PC-9 (cell line): Measurements from ENCODE around the gene BCAS3. TPM values are rescaled to one million over a fixed set of nuclear protein-coding genes. Genes with fewer than 3 reads are reported as not detected.

Source experiments
- BruUV-seq: library from RNA; stranded (reverse); fragments of 400-500 nt; replicated peaks from 2 replicates; lab custom pipeline; 2021; lab: Mats Ljungman, UMichigan
- CTCF ChIA-PET: fragments of 300-600 bp; sonication (Branson Sonifier 250); formaldehyde crosslinking; loops from one replicate; lab custom pipeline; 2022; ENCODE audit warnings: antibody characterized with exemption; lab: Charles Lee
- POLR2A ChIA-PET: fragments of 300-600 bp; sonication (Branson Sonifier 250); formaldehyde crosslinking; loops from one replicate; lab custom pipeline; 2022; ENCODE audit warnings: antibody characterized with exemption; ENCODE audit not compliant: unreplicated experiment; lab: Charles Lee
- DNase-seq, 2 experiments: peaks; one replicate each; pipeline versions ENCODE4 v3.0.0 to v3.0.0-alpha.2; 2015 to 2022; ENCODE audit warnings: mixed read lengths in 1 of 2
- H2AFZ ChIP-seq: fragments of 200-600 bp; sonication (generic); 2 replicates; pipeline ENCODE4 v1.8.1; 2017; ENCODE audit warnings: antibody characterized with exemption
- H3F3A ChIP-seq: fragments of 200-600 bp; sonication (generic); 2 replicates; pipeline ENCODE4 v1.8.1; 2017; ENCODE audit warnings: antibody characterized with exemption, mild to moderate bottlenecking, low read depth; ENCODE audit not compliant: insufficient read depth
- H3K27ac ChIP-seq: fragments of 200-600 bp; sonication (generic); 2 replicates; pipeline ENCODE4 v1.6.1; 2016; ENCODE audit warnings: mixed run types
- H3K27me3 ChIP-seq: fragments of 200-600 bp; sonication (generic); 2 replicates; pipeline ENCODE4 v1.6.1; 2016; ENCODE audit warnings: low read depth, mixed run types; ENCODE audit not compliant: insufficient read depth
- H3K36me3 ChIP-seq: fragments of 200-600 bp; sonication (generic); 2 replicates; pipeline ENCODE4 v1.6.1; 2016; ENCODE audit warnings: low read depth, mixed run types
- H3K4me1 ChIP-seq: fragments of 200-600 bp; sonication (generic); replicated peaks from 2 replicates; pipeline ENCODE4 v1.6.1; 2016; ENCODE audit warnings: mixed run types; ENCODE audit not compliant: insufficient read depth
- H3K4me2 ChIP-seq: fragments of 200-600 bp; sonication (generic); 2 replicates; pipeline ENCODE4 v1.6.1; 2017; ENCODE audit warnings: mixed run types
- H3K4me3 ChIP-seq: fragments of 200-600 bp; sonication (generic); 2 replicates; pipeline ENCODE4 v1.6.1; 2016; ENCODE audit warnings: mixed run types
- H3K79me2 ChIP-seq: fragments of 200-600 bp; sonication (generic); 2 replicates; pipeline ENCODE4 v1.6.1; 2017; ENCODE audit warnings: low read depth, mixed run types
- H3K9me2 ChIP-seq: fragments of 200-600 bp; sonication (generic); 2 replicates; pipeline ENCODE4 v1.8.1; 2017; ENCODE audit warnings: mild to moderate bottlenecking; ENCODE audit not compliant: insufficient read depth
- H3K9me3 ChIP-seq: fragments of 200-600 bp; sonication (generic); 2 replicates; pipeline ENCODE4 v1.8.1; 2016; ENCODE audit warnings: low read depth; ENCODE audit not compliant: insufficient read depth
- H4K20me1 ChIP-seq: fragments of 200-600 bp; sonication (generic); 2 replicates; pipeline ENCODE4 v1.8.1; 2017; ENCODE audit not compliant: insufficient read depth
- CTCF ChIP-seq: fragments of 200-600 bp; sonication (generic); conservative IDR thresholded peaks from 2 replicates; pipeline ENCODE4 v1.6.1; 2017; ENCODE audit warnings: mixed run types, antibody characterized with exemption, mild to moderate bottlenecking, moderate library complexity
- EZH2 ChIP-seq: fragments of 200-600 bp; sonication (generic); IDR thresholded peaks from 2 replicates; pipeline ENCODE4 v1.8.0; 2017; ENCODE audit warnings: antibody characterized with exemption, low read depth
- intact Hi-C: fragments of 100-400 bp; cut with micrococcal nuclease; formaldehyde crosslinking; loops from one replicate; pipeline ENCODE4 v1.10.0; 2022; ENCODE audit not compliant: unreplicated experiment
- total RNA-seq: library from RNA; stranded (reverse); gene quantifications from 2 replicates; pipeline ENCODE4 v1.2.3, GENCODE V29; 2021

BCAS3 gene
- total RNA-seq, 1 experiment from 2014 or later = 26.0 TPM

DNA sequence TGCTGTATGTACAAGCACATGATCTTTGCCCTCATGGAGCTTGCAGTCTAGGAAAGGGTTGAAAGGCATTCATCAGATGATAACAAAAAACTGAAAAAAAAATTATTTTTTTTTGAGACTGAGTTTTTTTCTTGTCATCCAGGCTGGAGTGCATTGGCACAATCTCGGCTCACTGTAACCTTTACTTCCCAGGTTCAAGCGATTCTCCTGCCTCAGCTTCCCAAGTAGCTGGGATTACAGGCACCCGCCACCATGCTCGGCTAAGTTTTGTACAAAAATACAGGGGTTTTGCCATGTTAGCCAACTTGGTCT, 38.7 kb upstream of the BCAS3 start:
- no TSS peak for BruUV-seq
- ChIA-PET CTCF (interaction anchor here (1.0 kb wide), 1 partner anchor 34 kb away, joined by 8 read pairs; no protein-coding TSS in a partner anchor), POLR2A (no interaction called here)

DNA sequence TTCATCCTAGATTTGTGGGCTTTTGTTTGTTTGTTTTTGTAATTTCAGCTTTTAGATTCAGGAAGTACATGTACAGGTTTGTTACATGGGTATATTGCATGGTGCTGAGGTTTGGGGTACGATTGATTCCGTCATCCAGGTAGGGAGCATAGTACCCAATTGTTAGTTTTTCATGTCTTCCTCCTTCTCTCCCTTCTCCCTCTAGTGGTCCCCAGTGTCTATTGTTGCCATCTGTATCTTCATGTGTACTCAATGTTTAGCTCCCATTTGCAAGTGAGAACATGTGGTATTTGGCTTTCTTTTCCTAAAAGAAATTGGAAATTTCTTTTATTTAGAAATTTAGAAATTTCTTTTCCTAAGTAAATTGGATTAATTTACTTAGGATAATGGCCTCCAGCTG, 37.1 kb upstream of the BCAS3 start:
- H3K36me3 ChIP-seq = no peaks in the 10 kb centered on the region
- BruUV-seq = no TSS peak
- ChIA-PET CTCF (no interaction called here), POLR2A (no interaction called here)
- H3K4me3 ChIP-seq = no peak overlapping the region
- no peak overlapping the region for H3K4me2 ChIP-seq
- H4K20me1 ChIP-seq = peaks cover 7% of the 10 kb centered on the region; the same call in 1 of the 2 replicates
- peak in 1 of 2 experiments; percentile 35 for DNase-seq
- no peaks in the 10 kb centered on the region for H3K9me2 ChIP-seq
- peaks cover 20% of the 10 kb centered on the region for H3F3A ChIP-seq
- H3K27me3 ChIP-seq = no peaks in the 10 kb centered on the region
- H3K4me1 ChIP-seq = peaks cover 6% of the 10 kb centered on the region; the same call in 1 of the 2 replicates
- H3K27ac ChIP-seq = no peak overlapping the region
- H3K9me3 ChIP-seq = no peaks in the 10 kb centered on the region
- TF ChIP-seq EZH2 = no peak
- peak; percentile 48 for TF ChIP-seq CTCF
- H2AFZ ChIP-seq = no peak overlapping the region
- intact Hi-C loops = no loop called here
- 0 out of 2 replicates have a peak, but pooled peaks cover 5% of the 10 kb centered on the region for H3K79me2 ChIP-seq

More for the DNA sequence above, 38.7 kb upstream of the BCAS3 start:
- peaks cover 6% of the 10 kb centered on the region; the same call in 1 of the 2 replicates for H3K4me1 ChIP-seq
- H3K9me2 ChIP-seq = no peaks in the 10 kb centered on the region
- H3F3A ChIP-seq = peaks cover 20% of the 10 kb centered on the region
- intact Hi-C loops = loop anchor here (2.0 to 10.0 kb wide), 2 partner anchors 202 to 534 kb away; no protein-coding TSS in a partner anchor
- DNase-seq = no peak
- H2AFZ ChIP-seq = no peak overlapping the region
- no peaks in the 10 kb centered on the region for H3K36me3 ChIP-seq
- no peaks in the 10 kb centered on the region for H3K79me2 ChIP-seq
- H4K20me1 ChIP-seq = peaks cover 7% of the 10 kb centered on the region; the same call in 1 of the 2 replicates
- peak; percentile 6; the same call in 1 of the 2 replicates for TF ChIP-seq CTCF
- TF ChIP-seq EZH2 = no peak
- no peaks in the 10 kb centered on the region for H3K9me3 ChIP-seq
- no peak overlapping the region for H3K4me2 ChIP-seq
- no peak overlapping the region for H3K27ac ChIP-seq
- no peak overlapping the region for H3K4me3 ChIP-seq
- H3K27me3 ChIP-seq = no peaks in the 10 kb centered on the region

- POLR2A ChIA-PET = no interaction called here
- no peak overlapping the region for H3K4me3 ChIP-seq
- no peak for DNase-seq
- intact Hi-C loops = no loop called here
- no peaks in the 10 kb centered on the region for H3K9me2 ChIP-seq
- H3K4me2 ChIP-seq = no peak overlapping the region
- no peak overlapping the region for H2AFZ ChIP-seq
- H3K9me3 ChIP-seq = no peaks in the 10 kb centered on the region
- H3K4me1 ChIP-seq = peaks cover 6% of the 10 kb centered on the region; the same call in 1 of the 2 replicates
- no peak for TF ChIP-seq CTCF
- TF ChIP-seq EZH2 = no peak
- H3K79me2 ChIP-seq = 0 out of 2 replicates have a peak, but pooled peaks cover 5% of the 10 kb centered on the region
- H3K36me3 ChIP-seq = no peaks in the 10 kb centered on the region
- H4K20me1 ChIP-seq = peaks cover 7% of the 10 kb centered on the region; the same call in 1 of the 2 replicates
- H3K27me3 ChIP-seq = no peaks in the 10 kb centered on the region
- H3F3A ChIP-seq = peaks cover 20% of the 10 kb centered on the region
- CTCF ChIA-PET = no interaction called here
- no TSS peak for BruUV-seq
- no peak overlapping the region for H3K27ac ChIP-seq
These were observed 36.5 kb upstream of the BCAS3 start for GRCh38 chr17:60641126-60641525.
